PC-9 (cell line): Measurements from ENCODE around the gene ADM5. TPM values are rescaled to one million over a fixed set of nuclear protein-coding genes. Genes with fewer than 3 reads are reported as not detected.
A peak's percentile ranks its signal among the peaks of the same experiment; 100 is the strongest.

Source experiments
- BruUV-seq: library from RNA; stranded (reverse); fragments of 400-500 nt; replicated peaks from 2 replicates; lab custom pipeline; 2021; lab: Mats Ljungman, UMichigan
- CTCF ChIA-PET: fragments of 300-600 bp; sonication (Branson Sonifier 250); formaldehyde crosslinking; loops from one replicate; lab custom pipeline; 2022; ENCODE audit warnings: antibody characterized with exemption; lab: Charles Lee
- POLR2A ChIA-PET: fragments of 300-600 bp; sonication (Branson Sonifier 250); formaldehyde crosslinking; loops from one replicate; lab custom pipeline; 2022; ENCODE audit warnings: antibody characterized with exemption; ENCODE audit not compliant: unreplicated experiment; lab: Charles Lee
- DNase-seq, 2 experiments: peaks; one replicate each; pipeline versions ENCODE4 v3.0.0 to v3.0.0-alpha.2; 2015 to 2022; ENCODE audit warnings: mixed read lengths in 1 of 2
- H2AFZ ChIP-seq: fragments of 200-600 bp; sonication (generic); 2 replicates; pipeline ENCODE4 v1.8.1; 2017; ENCODE audit warnings: antibody characterized with exemption
- H3F3A ChIP-seq: fragments of 200-600 bp; sonication (generic); 2 replicates; pipeline ENCODE4 v1.8.1; 2017; ENCODE audit warnings: antibody characterized with exemption, mild to moderate bottlenecking, low read depth; ENCODE audit not compliant: insufficient read depth
- H3K27ac ChIP-seq: fragments of 200-600 bp; sonication (generic); 2 replicates; pipeline ENCODE4 v1.6.1; 2016; ENCODE audit warnings: mixed run types
- H3K27me3 ChIP-seq: fragments of 200-600 bp; sonication (generic); 2 replicates; pipeline ENCODE4 v1.6.1; 2016; ENCODE audit warnings: low read depth, mixed run types; ENCODE audit not compliant: insufficient read depth
- H3K36me3 ChIP-seq: fragments of 200-600 bp; sonication (generic); 2 replicates; pipeline ENCODE4 v1.6.1; 2016; ENCODE audit warnings: low read depth, mixed run types
- H3K4me1 ChIP-seq: fragments of 200-600 bp; sonication (generic); replicated peaks from 2 replicates; pipeline ENCODE4 v1.6.1; 2016; ENCODE audit warnings: mixed run types; ENCODE audit not compliant: insufficient read depth
- H3K4me2 ChIP-seq: fragments of 200-600 bp; sonication (generic); 2 replicates; pipeline ENCODE4 v1.6.1; 2017; ENCODE audit warnings: mixed run types
- H3K4me3 ChIP-seq: fragments of 200-600 bp; sonication (generic); 2 replicates; pipeline ENCODE4 v1.6.1; 2016; ENCODE audit warnings: mixed run types
- H3K79me2 ChIP-seq: fragments of 200-600 bp; sonication (generic); 2 replicates; pipeline ENCODE4 v1.6.1; 2017; ENCODE audit warnings: low read depth, mixed run types
- H3K9me2 ChIP-seq: fragments of 200-600 bp; sonication (generic); 2 replicates; pipeline ENCODE4 v1.8.1; 2017; ENCODE audit warnings: mild to moderate bottlenecking; ENCODE audit not compliant: insufficient read depth
- H3K9me3 ChIP-seq: fragments of 200-600 bp; sonication (generic); 2 replicates; pipeline ENCODE4 v1.8.1; 2016; ENCODE audit warnings: low read depth; ENCODE audit not compliant: insufficient read depth
- H4K20me1 ChIP-seq: fragments of 200-600 bp; sonication (generic); 2 replicates; pipeline ENCODE4 v1.8.1; 2017; ENCODE audit not compliant: insufficient read depth
- CTCF ChIP-seq: fragments of 200-600 bp; sonication (generic); conservative IDR thresholded peaks from 2 replicates; pipeline ENCODE4 v1.6.1; 2017; ENCODE audit warnings: mixed run types, antibody characterized with exemption, mild to moderate bottlenecking, moderate library complexity
- EZH2 ChIP-seq: fragments of 200-600 bp; sonication (generic); IDR thresholded peaks from 2 replicates; pipeline ENCODE4 v1.8.0; 2017; ENCODE audit warnings: antibody characterized with exemption, low read depth
- intact Hi-C: fragments of 100-400 bp; cut with micrococcal nuclease; formaldehyde crosslinking; loops from one replicate; pipeline ENCODE4 v1.10.0; 2022; ENCODE audit not compliant: unreplicated experiment
- total RNA-seq: library from RNA; stranded (reverse); gene quantifications from 2 replicates; pipeline ENCODE4 v1.2.3, GENCODE V29; 2021

ADM5 gene
- total RNA-seq, 1 experiment from 2014 or later: 14.2 TPM

DNA sequence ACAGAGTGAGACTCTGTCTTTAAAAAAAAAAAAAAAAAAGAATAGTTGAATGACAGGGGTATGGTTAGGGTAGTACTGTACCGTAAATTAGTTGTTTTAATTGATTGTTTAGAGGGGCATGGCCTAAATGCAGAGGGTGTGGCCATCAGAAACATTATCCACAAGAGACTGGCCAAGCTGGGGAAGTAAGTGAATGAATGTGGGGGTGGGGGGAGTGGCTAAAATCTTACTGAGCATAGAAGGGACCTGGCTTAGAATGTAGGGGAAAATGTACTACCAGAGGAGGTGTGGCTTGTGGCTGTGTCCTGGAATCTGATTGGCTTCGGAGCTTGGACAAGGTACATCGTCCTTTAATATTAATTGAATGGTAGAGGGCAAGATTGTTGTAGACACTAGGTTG lies 19.9 kb upstream of the ADM5 start:
- no peaks in the 10 kb centered on the region for H3K27me3 ChIP-seq
- H3K27ac ChIP-seq: no peak overlapping the region
- H3K4me2 ChIP-seq: no peak overlapping the region
- ChIA-PET POLR2A (no interaction called here), CTCF (no interaction called here)
- H3K79me2 ChIP-seq: peaks cover 25% of the 10 kb centered on the region
- no peaks in the 10 kb centered on the region for H4K20me1 ChIP-seq
- H3K9me2 ChIP-seq: no peaks in the 10 kb centered on the region
- intact Hi-C loops: no loop called here
- BruUV-seq: no TSS peak
- no peak overlapping the region for H3K4me3 ChIP-seq
- no peaks in the 10 kb centered on the region for H3K9me3 ChIP-seq
- TF ChIP-seq EZH2: no peak
- TF ChIP-seq CTCF: no peak
- peaks cover 27% of the 10 kb centered on the region for H3F3A ChIP-seq
- H3K4me1 ChIP-seq: peaks cover 9% of the 10 kb centered on the region
- no peaks in the 10 kb centered on the region for H3K36me3 ChIP-seq
- DNase-seq: no peak
- H2AFZ ChIP-seq: no peak overlapping the region

DNA sequence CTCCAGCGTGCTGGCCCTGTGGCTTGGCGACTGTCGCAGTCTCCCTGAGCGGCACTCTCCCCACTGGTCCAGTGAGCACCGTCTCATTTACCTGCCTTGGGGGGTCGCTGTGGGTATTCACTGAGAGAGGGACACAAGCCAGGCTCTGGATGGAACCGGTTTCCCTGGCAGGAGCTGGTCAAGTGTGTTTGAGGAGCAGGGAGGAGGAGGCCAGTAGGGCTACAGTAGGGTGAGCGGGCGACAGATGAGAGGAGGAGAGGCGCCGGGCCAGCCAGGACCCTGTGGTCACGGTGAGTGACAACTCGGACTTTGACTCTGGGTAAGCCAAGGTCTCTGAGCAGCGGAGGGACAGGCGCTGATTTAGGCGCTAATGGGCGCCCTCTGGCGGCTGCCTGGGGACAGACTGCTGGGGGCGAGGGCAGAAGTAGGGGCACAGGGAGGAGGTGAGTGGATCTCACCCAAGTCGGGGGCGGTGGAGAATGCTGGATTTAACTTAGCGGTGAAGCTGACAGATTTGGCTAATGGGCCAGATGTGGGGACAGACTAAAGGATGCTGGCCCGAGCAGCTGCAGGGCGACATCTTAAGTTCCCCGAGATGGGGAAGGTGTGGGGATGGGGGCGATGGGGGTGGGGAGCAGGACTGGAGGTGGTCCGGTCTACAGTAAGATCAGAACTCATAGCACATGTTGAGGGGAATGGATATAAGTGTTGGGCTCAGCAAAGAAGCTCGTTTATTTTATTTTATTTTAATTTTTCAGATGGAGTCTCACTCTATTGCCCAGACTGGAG lies 17.1 kb upstream of the ADM5 start:
- no peak overlapping the region for H3K27ac ChIP-seq
- peaks cover 31% of the 10 kb centered on the region for H3F3A ChIP-seq
- POLR2A ChIA-PET: interaction anchor here (0.7 kb wide), 1 partner anchor 180 kb away, joined by 4 read pairs; no protein-coding TSS in a partner anchor
- H3K9me3 ChIP-seq: no peaks in the 10 kb centered on the region
- 0 out of 2 replicates have a peak, but pooled peaks cover under 1% of the 10 kb centered on the region for H3K4me1 ChIP-seq
- no peak overlapping the region for H3K4me2 ChIP-seq
- DNase-seq: peak in 1 of 2 experiments; percentile 63
- no peak overlapping the region for H2AFZ ChIP-seq
- no peaks in the 10 kb centered on the region for H4K20me1 ChIP-seq
- intact Hi-C loops: loop anchor here (2.0 kb wide), 1 partner anchor 170 kb away; no protein-coding TSS in a partner anchor
- no peak overlapping the region for H3K4me3 ChIP-seq
- no TSS peak for BruUV-seq
- peaks cover 4% of the 10 kb centered on the region for H3K79me2 ChIP-seq
- no peaks in the 10 kb centered on the region for H3K36me3 ChIP-seq
- CTCF ChIA-PET: interaction anchor here (0.7 kb wide), 1 partner anchor 26 kb away, joined by 8 read pairs; no protein-coding TSS in a partner anchor
- no peak for TF ChIP-seq EZH2
- peak; percentile 90 for TF ChIP-seq CTCF
- no peaks in the 10 kb centered on the region for H3K27me3 ChIP-seq
- no peaks in the 10 kb centered on the region for H3K9me2 ChIP-seq

DNA sequence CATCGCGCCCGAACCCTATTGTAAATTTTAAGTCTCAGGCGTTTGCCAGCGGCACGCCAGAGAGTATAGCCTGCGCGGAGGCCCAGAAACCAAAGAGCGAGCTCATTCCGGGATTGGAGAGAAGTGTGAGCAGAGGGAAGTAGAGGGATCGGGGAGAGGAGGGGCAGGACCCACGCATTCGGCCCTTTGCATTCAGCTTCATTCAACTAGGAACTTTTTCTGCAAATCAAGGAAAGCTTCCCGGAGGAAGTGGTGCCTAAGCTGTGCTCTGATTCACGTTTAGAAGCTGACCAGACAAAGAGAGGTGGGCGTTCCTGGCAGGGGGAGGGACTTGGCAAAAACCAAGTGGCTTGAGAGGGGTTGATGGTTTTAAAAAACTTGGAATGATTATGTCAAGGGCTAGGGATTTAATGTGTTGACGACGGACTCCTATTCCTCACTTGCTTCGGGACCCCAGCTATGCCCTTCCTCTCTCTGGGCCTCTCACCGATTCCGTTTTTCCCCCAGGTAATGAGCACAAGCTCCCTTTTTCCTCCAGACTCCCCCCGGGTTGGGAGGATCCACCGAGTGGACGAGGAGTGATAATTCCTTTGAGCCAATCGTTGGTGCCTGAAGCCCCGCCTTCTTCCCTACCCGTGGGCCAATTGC lies 13.1 kb upstream of the ADM5 start:
- H3K4me3 ChIP-seq: peak overlapping the region; percentile 62
- intact Hi-C loops: loop anchor here (1.0 to 5.0 kb wide), 4 partner anchors 36 to 284 kb away; partner anchors contain the start of genes AKT1S1, AP2A1, RRAS and TBC1D17
- DNase-seq: peak in 1 of 2 experiments; percentile 89
- TF ChIP-seq EZH2 (no peak), CTCF (no peak)
- peaks cover 54% of the 10 kb centered on the region for H3F3A ChIP-seq
- peaks cover 42% of the 10 kb centered on the region for H3K79me2 ChIP-seq
- peak overlapping the region; percentile 75 for H3K4me2 ChIP-seq
- H3K4me1 ChIP-seq: peaks cover 21% of the 10 kb centered on the region
- POLR2A ChIA-PET: interaction anchor here (0.5 to 1.5 kb wide), 21 partner anchors 11 to 683 kb away, joined by 3 to 38 read pairs (median 4); partner anchors contain the start of genes BCL2L12, GYS1, IRF3 and NOSIP
- peaks cover 36% of the 10 kb centered on the region for H4K20me1 ChIP-seq
- peak overlapping the region; percentile 71 for H2AFZ ChIP-seq
- no peaks in the 10 kb centered on the region for H3K9me3 ChIP-seq
- peaks cover 12% of the 10 kb centered on the region for H3K36me3 ChIP-seq
- H3K27me3 ChIP-seq: no peaks in the 10 kb centered on the region
- H3K27ac ChIP-seq: peak overlapping the region; percentile 91
- BruUV-seq: TSS peak; percentile 99
- no peaks in the 10 kb centered on the region for H3K9me2 ChIP-seq
- CTCF ChIA-PET: interaction anchor here (0.6 to 1.4 kb wide), 2 partner anchors 36 to 42 kb away, joined by 3 to 6 read pairs; partner anchors contain the start of gene RRAS
